Right lobe of liver (tissue), 4 donors: ENCODE data around the gene SPG11.

Source experiments
- CTCF ChIP-seq, 4 donors: fragments of 200-600 bp in 3 of 4; fragments of 450-650 bp in 1 of 4; IDR thresholded peaks; one replicate each; pipeline versions ENCODE4 v1.5.1 to v1.8.0; 2016 to 2022; ENCODE audit warnings: antibody characterized with exemption in 4 of 4, mild to moderate bottlenecking in 2 of 4
- POLR2A ChIP-seq: fragments of 450-650 bp; IDR thresholded peaks from one replicate; pipeline ENCODE4 v1.6.1; 2017; ENCODE audit warnings: antibody characterized with exemption, mild to moderate bottlenecking
- donor health status: DM: no; HTN: no; CAD: no.
- donor health status: DM: no; HTN: no; CAD: no.
- donor health status: DM: no; HTN: yes; CAD: no.

GRCh38 chr15:44636976-44637375, 26.5 kb downstream of the SPG11 start:
- TF ChIP-seq CTCF (IDR thresholded peaks at IDR 0.05) (no peak), POLR2A (no peak)
